NCI-H1436 (cell line): ENCODE results near the gene ENHO.
"Not testable (repeated sequence)": the region's sequence is repeated elsewhere in the genome, so short reads cannot be mapped to it uniquely, and the experiment has no call there.

ENCODE experiments used
- DNase-seq: peaks from one replicate; lab custom pipeline; 2025; lab: John Stamatoyannopoulos, UW

The ENHO gene

GRCh38 chr9:34555500-34555899 is 32.7 kb upstream of the ENHO start:
- DNase-seq, result no peak

DNA sequence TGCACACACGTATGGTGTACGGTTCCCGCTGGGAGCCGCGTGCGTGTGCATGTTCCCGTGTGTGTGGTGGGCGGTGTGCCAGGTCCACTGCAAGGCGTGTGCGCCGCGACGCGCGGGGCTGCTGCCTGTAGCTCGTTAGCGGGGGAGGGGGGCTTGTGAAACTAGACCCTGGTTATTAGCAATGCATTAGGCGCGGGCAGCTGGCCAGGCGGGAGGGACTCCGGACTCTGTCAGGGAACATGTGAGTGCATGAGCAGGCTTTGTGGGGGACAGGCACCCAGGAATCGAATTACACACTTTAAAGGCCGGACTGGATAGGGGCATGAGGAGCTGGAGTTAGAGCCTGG is 32.2 kb upstream of the ENHO start:
- DNase-seq, result peak; percentile 12

- DNase-seq, result peak; percentile 76
Measured at GRCh38 chr9:34554211-34555001, 31.6 kb upstream of the ENHO start.

- DNase-seq, result no peak
Measured at GRCh38 chr9:34553511-34554021, 30.8 kb upstream of the ENHO start.

DNA sequence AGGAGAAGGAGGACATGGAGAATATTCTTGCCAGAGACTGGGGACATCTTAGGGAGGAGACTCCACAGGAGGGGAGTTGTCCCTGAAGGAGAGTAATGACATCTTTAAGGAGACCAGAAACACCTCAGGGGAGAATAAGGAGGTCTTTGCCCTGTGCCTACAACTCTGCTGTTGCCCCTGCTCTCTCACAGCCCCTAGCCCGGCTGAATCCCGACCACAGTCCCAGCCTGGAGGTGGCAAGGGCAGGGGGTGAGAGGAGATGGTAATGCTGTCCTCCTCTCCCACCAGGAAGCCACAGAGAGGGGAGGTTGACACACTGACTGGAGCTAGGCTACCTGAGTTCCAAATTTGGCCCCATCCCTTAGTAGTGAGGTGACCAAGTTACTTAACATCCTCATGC is 30.2 kb upstream of the ENHO start:
- no peak for DNase-seq

GRCh38 chr9:34552606-34552981 is 29.8 kb upstream of the ENHO start:
- no peak for DNase-seq

DNA sequence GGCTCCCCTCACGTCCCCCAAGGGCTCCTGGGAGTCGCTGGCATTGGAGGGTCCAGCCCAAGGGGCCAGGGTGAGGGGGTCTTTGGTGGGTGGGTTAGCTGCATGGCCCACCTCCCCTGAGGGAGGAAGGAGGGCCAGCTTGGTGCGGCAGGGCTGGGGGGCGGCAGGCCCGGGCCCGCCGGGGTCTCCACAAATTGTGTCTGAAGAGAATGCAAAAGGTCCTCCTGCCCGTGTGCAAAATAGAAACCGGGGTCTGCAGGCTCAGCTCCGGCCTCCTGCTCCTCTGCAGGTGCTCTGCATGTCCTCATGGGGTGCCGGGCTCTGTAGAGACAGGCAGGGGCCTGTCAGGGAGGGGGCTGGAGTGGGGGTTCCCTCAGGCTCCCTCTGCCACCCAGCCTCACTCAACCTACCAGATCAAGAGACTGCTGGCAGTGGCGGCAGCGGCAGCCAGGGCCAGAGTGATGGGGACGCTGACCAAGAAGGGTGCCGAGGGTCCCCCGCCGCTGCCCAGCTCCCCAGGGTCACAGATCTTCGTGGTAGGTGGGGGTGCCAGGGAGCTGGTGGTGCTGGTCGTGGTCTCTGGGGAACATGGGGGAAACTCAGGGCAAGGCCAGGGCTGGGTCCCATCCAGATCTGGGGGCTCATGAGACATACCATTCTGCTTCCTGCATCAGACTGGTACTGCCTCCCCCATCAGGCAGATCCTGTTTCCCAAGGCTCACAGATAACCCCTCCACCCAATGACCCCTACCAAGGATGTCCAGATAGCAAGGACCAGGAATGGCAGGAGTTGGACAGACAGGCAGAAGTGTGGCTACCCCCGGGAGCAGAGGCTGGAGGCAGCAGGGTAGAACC is 29.2 kb upstream of the ENHO start:
- no peak for DNase-seq

- DNase-seq, result no peak
Measured at GRCh38 chr9:34550681-34551270, 28.0 kb upstream of the ENHO start.

- DNase-seq, result no peak
Measured at GRCh38 chr9:34550016-34550680, 27.4 kb upstream of the ENHO start.

DNA sequence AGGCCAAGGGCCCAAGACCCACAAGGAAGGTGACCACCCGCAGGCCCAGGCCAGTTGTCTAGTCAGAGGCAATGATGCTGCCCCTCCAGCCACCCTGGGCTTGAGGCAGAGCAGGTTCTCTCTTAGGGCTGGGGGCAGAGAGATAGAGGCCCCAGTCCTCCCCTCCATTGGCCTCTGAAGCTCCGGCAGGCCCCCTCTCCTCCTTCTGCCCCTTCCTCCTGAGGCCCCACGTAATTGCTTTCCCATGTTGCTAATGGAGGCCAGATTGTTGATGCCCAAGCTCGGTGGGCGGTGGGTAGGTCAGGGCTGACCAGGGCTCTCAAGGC is 26.6 kb upstream of the ENHO start:
- DNase-seq, result no peak

GRCh38 chr9:34547960-34548611 is 25.3 kb upstream of the ENHO start:
- DNase-seq, result peak; percentile 44

DNA sequence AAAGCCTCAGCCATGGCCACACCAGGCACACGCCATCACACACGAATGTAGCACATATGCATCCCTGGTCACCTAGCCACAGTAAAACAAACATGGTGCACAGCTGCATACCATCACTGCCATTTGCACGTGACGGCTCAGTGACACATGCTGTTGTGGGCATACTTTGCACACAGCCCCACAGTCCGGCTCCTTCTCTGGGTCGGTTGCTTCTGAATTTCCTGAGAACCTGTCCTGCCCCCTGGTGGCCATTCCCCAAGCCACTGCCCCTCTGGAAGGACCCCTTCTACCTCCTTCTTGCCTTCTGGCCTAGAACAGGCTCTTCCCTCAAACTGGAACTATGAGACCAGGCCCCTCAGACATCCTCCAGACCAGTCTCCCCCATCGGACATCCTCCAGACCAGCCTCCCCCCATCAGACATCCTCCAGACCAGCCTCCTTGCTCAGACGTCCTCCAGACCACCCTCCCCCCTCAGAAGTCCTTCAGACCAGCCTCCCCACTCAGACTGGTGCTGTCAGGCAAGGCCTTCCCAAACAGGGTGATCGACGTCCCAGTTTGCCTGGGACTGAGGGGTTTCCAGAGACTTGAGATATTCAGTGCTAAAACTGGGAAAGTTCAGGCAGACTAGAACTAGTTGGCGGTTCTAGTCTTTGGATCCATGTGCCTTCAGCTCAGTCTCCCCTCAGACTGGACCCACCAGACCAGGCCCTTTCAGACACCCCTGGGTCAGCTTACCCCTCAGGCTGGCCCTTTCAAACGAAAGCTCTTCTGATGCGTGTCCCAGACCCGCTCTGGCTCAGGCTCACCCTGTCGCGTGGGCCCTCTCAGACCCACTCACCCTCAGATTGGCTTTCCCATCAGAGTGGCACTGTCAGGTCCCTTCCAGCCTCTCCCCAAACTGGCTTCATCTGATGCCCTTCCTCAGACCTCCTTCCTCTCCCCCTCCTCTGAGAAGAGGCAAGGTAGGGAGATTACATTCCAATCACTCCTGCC is 24.3 kb upstream of the ENHO start:
- DNase-seq, result peak; percentile 53

DNA sequence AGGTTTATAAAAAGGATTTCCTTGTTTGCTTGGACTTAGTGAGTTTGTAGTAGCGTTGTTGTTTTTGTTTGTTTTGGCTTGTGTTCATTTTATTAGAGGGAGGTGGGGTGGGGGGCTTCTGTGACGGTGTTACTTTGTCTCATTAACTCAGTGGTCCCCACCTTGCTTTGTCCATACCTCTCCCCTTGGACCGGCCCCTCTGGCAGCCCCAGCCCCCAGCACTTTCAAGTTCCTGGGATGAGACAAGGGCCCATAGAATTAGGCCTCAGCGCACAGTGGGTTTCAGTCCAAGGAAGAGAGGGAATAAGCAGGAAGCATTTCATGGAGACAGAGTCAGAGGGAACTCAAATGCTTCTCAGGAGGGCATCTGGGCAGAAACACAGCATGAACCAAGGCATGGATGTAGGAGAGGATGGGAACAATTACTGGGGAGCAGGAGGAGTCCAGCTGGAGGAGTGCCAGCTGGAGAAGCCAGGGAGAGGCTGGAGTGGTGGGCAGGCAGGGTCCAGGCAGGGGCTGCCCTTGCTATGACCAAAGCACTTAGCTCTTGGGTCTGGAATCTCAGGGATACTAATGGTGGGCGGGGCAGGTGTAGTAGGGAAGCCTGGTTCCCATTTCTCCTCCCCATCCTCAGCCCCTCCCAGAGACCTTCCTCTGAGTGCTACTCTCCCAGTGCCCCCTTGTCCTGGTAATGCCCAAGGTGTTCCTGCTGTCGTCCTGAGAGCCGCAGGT is 23.5 kb upstream of the ENHO start:
- no peak for DNase-seq

- DNase-seq, result no peak
Measured at GRCh38 chr9:34545497-34545896, 22.7 kb upstream of the ENHO start.

- DNase-seq, result no peak
Measured at GRCh38 chr9:34544035-34544434, 21.2 kb upstream of the ENHO start.

- DNase-seq, result no peak
Measured at GRCh38 chr9:34541540-34541939, 18.8 kb upstream of the ENHO start.

DNA sequence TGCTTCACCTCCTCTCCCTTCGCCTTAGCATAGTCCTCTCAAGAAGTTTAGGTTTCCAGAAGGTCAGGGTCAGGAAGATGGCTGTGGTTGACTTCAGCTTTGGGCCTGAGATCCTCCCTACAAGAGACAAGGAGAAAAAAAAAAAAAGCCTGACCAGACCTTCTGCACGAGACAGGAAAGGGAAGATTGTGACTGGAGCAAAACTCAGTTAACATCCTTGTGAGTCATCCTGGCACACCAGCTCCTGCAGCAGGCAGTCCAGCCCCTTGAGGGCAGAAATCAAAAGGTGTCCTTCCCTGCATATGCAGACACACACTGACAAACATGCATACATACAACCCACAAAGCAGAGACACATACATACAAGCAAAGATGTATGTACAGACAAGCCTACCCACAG is 18.0 kb upstream of the ENHO start:
- DNase-seq, result no peak

- no peak for DNase-seq
Measured at GRCh38 chr9:34536685-34537084, 13.9 kb upstream of the ENHO start.

GRCh38 chr9:34532041-34532440 is 9.3 kb upstream of the ENHO start:
- DNase-seq, result not testable (repeated sequence)

- no peak for DNase-seq
Measured at GRCh38 chr9:34526026-34526425, 3.2 kb upstream of the ENHO start.
